ENCODE results near the gene DLGAP1.

Gene DLGAP1

DNA sequence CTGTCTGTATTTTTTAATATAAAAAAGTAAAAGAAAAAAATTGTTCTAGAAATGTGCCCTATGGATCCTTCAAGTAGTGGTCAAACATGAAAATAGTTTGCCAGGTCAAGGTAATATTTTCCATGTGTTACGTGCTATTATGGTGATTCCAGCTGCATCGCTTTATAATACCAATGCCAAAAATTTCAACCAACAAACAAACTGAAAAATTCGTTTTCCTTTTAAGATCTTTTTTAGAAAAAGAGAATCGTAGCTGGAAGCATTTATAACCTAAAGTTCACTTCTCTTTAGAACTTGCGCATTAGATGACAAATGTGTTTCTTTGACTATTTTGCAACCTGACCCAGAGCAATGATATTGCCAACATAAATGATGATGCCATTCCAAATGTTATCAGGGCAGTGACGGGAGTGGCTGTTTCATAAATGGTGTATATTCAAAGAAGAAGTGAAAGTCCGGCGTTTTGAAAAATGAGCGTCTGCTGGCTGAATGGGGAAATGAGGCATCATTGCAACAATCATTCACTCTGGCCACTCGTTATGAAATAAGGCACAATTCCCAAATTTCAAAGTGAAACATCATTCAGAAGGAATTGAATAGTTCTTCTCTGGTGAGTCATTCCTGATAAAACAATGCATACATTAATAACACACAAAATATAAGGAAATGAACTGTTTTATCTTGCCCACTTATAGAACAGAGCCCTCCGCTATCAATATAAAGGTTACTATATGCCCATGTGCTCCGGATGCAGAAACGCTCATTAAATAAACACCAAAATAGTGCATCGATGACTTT is 707.7 kb downstream of the DLGAP1 start:
- DNase-seq: no peak

DNA sequence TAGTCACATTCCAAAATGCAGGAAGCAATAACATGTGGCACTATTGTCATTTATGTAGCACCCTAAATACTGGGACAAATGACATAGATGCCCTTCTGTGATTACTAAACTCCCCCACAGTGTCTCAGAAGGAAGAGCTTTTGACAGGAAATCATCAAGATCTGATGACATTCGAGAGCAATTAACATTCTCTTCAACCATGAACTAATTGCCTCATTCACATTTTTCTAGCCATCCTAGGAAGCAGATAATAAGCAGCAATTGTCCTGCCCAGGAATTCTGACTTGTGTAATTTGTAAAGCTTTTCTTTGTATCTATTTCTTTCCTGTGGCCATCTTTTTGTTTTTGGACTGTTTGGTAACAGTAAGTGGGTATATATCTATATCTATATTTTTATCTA is 712.6 kb downstream of the DLGAP1 start:
- DNase-seq: no peak

DNA sequence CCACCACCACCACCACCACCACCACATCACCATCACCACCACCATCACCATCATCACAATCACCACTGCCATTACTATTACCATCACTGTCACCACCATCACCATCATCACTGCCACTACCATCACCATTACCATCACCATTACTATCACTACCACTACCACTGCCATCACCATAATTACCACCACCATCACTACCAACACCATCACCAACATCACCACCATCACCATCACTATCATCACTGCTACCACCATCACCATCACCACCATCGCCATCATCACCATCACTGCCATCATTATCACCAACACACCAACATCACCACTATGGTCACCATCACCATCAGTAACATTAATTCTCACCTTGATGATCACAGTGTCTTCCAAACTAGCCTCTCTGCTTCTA is 713.8 kb downstream of the DLGAP1 start:
- no peak for DNase-seq

DNA sequence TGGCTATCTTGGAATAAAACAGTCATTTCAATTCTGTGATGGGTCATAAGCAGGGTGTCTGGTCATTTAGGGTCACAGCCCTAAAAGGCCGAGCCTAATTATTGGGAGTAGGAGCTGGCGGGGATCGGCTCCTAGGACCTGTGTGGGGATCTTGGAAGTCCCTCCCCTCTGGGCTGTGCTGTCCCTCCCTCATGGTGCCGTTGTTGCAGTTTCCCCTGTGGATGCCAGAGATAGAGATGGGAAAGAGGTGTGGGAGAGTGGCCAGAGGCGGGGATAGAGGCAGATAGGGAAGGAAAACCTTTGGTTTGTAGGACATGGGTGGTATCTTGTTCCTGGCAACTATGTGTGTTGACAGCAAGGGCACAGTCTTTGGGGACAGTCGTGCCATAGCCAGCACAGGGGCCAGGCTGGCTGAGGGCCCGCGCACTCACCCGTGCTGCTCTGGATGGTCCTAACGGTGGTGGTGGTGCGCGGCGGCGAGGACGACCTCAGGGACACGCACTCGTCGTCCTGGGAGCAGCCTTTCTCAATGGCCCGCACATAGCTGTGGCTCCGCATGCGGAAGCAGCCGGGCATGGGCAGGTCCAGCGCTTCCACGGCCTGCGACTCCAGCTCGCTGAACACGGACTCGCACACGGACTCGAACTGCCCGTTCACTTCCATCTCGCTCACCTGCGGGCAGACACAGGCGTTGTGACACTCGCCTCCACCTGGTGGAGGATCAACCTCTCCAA is 726.2 kb downstream of the DLGAP1 start:
- DNase-seq: no peak

DNA sequence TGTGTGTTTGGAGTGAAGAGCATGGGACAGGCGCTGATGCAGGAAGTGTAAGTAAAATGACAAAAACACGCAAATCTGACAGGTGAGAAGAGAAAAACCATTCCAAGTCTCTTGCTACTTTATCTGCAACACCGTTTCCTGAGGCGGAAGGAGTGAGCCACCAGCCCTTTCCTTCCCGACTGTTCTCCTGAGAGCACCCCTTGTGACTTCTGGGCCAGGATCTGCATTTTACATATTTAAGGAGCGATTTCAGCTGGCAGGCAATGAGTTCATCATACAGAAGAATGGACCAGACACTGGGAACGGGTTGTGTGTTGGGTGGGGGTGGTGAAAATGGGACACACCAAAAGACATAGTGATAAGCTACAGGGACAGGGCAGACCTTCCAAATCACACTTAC is 727.8 kb downstream of the DLGAP1 start:
- DNase-seq: no peak

DNA sequence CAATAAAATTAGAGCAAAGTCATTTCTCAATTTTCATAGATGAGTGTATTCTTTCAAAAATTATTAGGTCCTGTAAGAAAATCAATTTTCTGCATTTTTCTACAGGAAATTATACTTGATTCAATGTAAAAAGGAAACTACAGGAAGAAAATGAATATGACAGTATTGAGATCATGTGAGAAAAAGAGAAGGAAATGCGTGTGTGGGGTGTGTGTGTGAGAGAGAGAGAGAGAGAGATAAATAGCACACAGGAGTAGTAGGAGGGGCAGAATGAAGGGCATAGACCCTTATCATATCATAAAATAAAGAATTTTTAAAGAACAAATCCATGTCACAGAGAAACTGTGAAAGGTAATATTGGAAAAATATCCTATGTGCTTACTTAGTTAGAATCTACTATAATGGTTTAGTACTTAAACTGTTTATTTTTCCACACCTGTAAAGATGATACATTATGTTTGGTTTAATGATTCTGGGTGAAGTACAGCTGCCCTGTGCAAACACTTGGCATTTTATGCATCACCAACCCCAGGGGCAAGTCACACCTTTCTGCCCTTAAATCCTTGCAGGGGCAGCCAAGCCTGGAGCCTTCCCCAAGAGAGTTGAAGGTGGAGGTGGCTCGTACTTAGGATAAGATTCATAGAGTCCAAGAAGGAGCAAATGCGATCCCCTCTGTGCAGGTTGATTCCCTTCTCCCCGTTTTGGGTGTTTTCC is 728.7 kb downstream of the DLGAP1 start:
- no peak for DNase-seq

DNA sequence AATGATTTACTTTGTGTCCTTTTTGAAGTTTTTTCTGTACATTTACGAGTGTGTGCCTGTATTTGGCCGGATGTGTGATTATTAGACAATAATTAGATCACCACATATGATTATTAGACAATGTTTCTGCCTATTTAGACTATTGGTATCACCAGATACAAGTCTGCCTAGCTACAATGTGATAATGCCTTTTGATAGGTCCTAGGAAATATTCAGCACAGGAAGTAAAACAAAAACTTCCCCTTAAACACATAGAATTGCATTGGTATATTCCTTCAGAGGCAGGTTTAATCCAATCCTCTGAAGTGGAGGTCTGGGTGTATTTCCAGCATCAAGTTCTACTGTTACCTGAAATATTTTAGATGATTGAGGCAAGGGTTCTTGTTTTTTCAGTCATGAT is 730.0 kb downstream of the DLGAP1 start:
- DNase-seq: no peak

DNA sequence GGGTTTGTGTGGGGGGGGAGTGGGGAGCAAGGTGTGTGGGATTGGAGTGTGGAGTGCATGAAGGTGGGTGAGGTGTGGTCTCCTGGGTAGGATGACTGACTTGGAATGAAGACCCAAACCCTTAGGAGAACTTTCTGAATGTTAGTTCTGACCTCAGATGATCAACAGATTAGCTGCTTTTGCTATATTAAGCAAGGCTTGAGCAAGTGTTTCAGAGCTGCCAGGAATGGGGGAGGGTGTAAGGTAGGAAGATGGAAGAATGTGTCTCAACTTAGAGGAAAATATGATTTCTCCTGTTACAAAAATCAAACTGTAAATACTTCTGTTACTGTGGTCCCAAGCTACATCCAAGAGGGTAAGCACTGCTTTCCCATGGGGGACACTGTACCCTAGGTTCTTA is 731.6 kb downstream of the DLGAP1 start:
- no peak for DNase-seq

DNA sequence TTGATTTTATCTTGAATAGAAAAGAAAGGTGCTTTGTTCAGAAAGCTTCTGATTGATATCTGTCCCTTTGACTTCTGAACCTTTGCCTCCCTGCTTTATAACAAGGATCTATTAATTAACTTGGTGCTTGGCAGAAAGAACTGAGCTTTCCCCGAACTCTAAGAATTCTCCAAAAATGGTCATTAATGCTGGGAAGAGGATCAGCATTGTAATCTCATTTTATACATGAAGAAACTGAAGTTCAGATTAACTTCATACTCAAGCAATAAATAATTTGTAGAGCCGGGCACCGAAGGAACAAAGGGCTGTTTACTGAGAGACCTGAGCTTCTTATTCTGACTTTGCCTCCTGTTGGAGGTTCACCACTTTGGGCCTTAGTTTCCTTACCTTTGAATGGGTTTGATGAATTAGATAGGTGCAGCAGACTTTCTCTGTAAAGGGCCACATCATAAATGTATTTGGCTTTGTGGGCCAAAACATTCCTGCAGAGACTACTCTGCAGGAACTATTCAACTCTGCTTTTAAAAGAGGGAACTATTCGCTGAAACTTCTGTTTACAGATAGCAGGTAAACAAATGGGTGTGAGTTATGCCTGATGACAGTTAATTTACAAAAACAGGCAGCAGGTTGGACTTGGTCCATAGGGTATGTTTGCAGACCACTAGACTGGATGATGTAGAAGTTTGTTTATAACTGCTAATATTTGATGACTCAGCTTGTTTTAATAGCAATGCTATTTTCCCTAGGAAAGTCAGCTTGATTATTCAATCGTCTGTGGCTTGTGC is 732.3 kb downstream of the DLGAP1 start:
- DNase-seq: no peak

DNA sequence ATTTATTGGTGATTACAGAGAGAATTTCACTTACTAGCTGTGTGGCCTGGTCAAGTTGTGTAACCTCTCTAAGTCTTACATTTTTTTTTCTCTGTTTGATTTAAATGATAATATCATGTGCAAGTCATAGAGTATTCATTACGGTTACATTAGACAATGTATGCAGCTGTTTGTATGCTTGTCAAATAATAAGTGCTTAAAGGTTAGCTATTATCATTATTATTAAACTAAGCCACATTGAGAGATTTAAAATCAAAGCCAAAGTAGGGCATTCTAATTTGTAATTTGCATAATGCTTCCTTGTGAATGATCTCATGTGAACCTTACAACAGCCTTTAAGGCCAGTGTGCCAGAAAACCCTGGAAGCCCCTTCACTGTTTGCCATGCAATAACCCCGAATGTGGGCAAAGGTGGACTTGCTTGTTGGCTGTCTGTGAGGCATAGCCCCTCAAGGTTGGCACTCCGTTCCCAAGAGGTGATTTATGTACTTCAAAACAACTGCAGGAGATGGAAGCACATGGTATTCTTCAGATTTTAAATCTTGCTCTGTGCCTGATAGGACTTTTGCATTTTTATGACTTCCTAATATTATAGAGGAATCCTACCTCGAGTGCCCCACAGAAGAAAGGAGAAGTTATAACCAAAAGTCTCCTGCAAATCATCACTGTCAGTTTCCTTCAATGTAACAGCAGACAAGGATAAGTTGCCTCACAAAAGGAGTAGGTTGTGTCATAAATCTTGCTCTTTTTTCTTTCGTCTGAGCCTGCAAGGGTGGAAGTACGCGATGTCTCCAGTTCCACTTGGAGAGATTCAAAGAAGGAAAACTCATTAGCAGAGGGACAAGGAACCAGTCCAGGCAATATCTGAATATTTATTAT is 733.1 kb downstream of the DLGAP1 start:
- DNase-seq: no peak

DNA sequence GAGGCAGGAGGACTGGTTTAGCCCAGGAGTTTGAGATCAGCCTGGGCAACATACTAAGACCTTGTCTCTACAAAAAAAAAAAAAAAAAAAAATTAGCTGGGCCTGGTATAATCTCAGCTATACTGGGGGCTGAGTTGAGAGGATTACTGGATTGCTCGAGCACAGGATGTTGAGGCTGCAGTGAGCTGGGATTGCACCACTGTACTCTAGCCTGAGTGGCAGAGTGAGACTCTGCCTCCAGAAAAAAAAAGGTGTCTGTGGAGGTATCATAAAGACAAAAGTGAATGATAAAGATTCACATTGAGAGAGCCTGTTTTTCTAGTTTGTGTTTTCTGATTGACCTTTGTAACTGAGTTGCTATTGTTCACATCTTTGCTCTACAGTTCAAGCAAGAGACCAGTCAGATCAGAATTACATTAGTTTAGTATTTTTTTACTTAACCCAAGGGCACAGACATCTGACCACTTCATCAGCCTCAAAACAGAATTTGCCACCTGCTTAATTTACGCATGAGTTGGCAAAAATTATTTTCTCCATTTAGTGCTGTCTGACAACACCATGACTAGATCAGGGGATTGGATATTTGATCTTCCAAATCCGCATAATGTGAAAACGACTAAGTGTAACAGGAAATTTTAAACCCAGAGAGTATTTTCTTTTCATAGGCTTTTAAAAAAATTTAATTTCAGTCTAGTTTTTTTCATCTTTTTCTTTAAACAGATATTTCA is 734.1 kb downstream of the DLGAP1 start:
- no peak for DNase-seq

DNA sequence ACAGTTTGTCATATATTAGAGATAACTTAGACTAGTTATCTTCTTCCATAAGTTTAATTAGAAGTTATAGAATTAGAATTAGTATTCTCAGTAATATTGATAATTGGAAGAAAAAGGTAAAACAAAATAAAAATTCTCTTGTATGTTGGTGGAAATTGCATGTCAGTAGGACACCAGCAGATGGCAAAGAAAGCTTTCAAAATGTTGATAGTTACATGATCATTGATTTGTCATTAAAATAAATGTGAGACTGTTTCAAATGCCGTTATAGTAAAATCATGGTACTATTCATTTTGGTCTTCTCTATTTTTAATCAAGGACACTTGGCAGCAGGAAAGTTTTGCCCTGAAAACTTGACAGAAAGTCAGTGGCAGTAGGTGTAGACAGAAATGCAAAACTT is 734.9 kb downstream of the DLGAP1 start:
- DNase-seq: no peak

DNA sequence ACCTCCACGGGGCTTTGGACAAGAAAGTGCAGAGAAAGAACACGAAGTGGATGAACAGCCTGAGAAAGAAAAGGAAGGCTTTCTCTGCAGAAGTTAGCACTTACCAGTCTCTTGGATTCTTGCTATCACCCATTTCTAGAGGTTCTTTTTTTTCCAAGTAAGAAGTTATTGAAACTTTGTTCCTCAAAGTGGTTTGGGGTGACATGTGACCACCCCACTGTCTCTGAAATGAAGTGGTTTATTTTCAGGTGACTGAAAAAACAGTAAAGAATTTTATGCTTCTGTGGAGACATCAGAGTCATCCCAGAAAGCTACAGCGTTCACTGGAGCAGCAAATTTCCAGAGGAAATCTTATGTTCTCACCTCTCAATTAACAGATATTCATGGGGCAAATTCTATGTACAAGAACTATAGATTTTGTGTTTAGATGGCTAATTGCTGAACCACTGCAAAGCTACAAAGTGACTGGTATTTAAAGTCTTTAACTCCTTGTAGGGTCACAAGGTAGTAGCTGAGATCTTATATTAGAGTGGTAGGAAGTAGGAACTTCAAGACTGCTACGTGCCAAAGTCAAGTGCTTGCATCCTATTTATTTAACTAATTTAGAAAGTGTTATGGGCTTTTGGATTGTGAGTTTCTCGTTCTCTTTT is 737.6 kb downstream of the DLGAP1 start:
- no peak for DNase-seq

DNA sequence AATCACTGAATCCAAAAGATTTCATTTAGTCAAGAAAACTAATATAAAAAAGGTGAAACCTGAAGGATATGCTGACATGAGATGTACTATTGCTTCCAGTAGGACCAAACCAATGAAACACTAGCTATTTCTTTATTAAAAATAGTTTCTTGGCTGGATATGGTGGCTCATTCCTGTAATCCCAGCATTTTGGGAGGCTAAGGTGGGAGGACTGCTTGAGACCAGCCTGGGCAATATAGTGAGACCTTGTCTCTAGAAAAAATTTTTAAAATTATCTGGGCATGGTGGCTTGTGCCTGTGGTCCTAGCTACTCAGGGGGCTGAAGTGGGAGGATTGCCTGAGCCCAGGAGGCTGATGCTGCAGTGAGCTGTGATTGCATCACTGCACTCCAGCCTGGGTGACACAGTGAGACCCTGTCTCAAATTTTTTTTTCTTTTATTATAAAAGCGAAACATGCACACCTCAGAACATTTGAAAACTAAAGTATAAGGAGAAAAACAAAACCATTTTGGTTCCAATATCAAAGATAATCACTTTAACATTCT is 738.9 kb downstream of the DLGAP1 start:
- DNase-seq: no peak

DNA sequence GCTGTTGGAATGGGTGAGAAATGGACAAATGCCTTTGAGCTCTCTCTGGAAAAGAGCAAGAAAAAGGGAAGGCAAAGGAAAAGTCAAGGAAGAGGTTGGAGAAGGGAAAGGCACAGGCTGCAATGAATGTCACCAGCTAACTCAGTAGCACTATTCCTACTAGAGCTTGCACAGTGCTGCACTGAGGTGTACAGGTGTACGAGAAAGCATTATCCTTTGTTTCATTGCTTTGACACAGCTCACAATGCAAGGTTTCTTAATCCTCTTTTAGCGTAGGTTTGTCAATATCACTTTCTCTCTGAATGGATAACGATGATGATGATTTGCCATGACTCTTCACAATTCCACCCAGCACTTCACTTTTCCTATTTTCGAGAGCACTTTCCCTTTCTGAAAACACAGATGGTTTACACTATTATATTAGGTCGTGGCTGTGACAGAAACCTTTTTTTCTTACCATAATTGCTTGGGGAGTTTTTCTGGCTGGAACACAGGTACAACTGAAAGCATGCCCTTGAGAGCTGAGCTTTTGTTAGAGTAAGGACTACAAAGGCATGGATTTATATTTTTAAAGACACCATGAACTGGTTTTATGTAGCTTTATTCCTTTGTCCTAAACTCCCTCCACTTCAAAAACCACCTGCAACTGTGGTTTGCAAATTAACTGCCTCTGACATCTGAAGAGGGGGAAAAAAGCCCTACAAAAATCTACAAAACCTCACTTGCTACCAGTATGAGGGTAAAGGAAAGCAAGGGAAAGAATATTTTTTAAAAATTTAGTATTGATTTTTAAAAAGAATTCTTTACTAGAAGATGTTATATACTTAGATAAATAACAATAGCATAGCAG is 739.7 kb downstream of the DLGAP1 start:
- DNase-seq: no peak

DNA sequence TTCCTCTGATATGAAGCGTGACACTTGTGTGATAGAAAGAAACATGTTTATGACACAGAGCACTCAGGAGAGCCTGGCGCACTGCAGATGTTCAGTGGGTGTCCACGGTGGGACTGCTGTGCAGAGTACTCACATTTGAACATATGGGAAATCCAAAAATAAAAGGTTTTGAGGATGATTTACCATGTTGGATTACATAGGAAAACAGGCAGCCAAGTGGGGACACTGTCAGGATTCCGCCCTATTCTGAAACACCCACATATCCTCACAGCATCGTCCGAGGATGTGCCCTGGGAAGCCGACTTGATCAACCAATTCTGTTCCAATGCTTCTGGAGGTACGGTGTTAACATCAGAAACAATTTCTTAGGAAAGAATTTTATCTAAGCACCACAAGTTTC is 741.4 kb downstream of the DLGAP1 start:
- DNase-seq: no peak

DNA sequence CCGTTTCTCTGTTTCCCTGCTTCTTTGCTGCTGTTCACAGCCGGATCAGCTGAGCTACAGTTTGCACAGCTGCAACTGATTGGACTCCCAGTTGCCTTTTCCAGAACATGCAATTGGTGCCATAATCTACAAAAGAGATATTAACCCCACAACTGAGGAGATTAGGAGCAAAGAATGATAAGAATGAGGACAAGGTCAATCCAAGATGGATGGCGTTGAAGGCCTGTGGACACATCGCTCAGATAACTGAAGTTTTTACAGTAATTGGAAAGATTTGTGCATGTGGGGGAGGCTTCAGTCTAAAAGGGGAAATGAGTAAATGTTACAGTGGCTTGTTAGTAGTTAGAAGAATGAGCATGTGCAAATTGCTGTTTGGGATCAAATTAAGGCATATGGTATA is 741.9 kb downstream of the DLGAP1 start:
- DNase-seq: no peak

DNA sequence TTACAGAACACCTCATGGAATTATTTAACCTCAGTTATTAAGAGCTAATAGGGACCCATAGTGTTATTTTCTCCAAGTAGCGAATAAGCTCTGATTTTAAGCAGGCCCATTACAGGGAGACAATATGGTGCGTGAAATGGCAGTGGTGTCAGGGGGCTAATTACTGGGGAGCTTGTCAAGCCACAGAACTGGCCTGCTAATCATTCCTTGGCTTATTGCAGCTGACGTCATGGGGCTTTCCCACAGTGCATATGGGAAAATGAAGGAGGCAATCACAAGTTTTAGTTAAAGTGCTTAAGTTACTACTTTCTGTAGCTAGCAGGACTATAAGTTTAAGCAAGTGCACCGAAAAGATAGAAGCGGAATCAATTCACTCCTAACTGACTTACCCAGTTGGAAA is 742.6 kb downstream of the DLGAP1 start:
- DNase-seq: no peak

DNA sequence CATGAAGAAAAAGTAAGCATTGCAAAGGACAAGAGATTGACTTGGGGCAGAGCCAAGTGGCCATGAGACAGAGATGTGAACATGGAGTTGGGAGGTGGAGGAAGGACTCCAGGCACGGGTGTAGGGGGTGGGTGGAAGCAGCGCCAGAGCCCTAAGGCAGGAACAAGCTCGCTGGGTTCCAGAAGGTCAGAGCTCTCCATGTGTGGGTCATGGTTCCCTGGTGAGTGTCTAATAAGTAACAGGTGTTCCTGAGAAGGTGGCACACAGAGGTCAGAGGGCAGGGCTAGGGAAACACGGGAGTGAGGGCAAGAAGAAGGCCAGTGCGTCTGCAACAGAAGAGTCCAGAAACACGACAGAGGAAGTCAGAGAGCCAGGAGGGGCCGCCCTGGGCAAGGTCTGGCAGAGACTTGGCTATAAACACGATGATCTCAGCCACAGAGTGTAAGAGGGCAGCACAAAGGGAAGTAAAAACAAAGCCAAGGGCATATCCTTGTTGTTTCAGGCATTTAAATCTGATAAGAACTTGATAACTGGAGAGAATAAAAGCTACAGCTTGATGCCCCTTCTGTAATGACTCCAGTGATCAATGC is 744.3 kb downstream of the DLGAP1 start:
- no peak for DNase-seq
